ENCODE results near the gene PRKN. TPM values are rescaled to one million over a fixed set of nuclear protein-coding genes. Genes with fewer than 3 reads are reported as not detected.
A peak's percentile ranks its signal among the peaks of the same experiment; 100 is the strongest.

The PRKN gene
- total RNA-seq, 2 donors from 2014 or later: 6.7 to 8.2 TPM

DNA sequence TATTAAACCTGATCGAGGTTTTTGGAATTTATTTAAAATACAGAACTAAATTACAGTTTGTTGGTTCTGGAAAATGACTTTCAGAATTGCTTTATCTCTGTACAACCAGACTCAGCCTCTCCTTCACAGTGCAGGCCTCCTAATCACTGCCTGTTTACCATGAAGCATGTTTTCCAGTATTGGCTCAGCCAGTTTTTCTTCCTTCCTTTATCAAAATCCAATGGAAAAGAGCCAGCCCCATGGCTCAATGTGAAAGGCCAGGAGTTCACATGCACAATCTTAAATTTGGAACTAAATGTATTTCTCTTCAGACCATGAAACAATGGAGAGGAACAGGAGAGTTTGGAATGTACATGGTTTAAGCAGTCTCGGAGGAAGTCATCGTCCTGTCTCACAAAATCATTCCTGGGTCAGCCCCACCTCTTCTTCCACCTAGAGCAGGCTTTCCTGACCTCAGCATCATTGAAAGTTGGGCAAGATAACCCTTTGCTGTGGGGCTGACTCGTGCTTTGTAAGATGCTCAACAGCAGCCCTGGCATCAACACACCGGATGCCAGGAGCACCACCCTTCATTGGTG lies 772.8 kb downstream of the PRKN start:
- DNase-seq: peak in 3 of 4 donors; percentile 18 to 54 (median 45)
- Histone ChIP-seq H3K27ac (peak overlapping the region in 1 of 4 donors; percentile 9), H3K4me3 (no peak overlapping the region), H3K27me3 (no peaks in the 10 kb centered on the region), H3K9me3 (no peaks in the 10 kb centered on the region), H3K36me3 (replicated peaks in 1 of 2; ENCODE audit: insufficient read depth in 1 of 2, low read depth in 2 of 2) (no peaks in the 10 kb centered on the region), H3K4me1 (peaks cover 18% of the 10 kb centered on the region)
- intact Hi-C loops (cut with DNase I): no loop called here
- ATAC-seq: peak; percentile 35
- TF ChIP-seq CTCF (IDR thresholded peaks at IDR 0.05) (no peak), POLR2A (IDR thresholded peaks at IDR 0.05) (no peak)
- WGBS, 2 donors: 53 to 59% methylated on average over 5 of the region's 5 CpGs

GRCh38 chr6:161954077-161954476 lies 773.5 kb downstream of the PRKN start:
- no peak overlapping the region for H3K4me3 ChIP-seq
- DNase-seq (no peak), ATAC-seq (no peak)
- H3K27me3 ChIP-seq: no peaks in the 10 kb centered on the region
- H3K4me1 ChIP-seq: peaks cover 18% of the 10 kb centered on the region
- 81 to 85% methylated on average over 10 of the region's 10 CpGs for WGBS, 2 donors
- H3K36me3 ChIP-seq (replicated peaks in 1 of 2; ENCODE audit: insufficient read depth in 1 of 2, low read depth in 2 of 2): no peaks in the 10 kb centered on the region
- no peak overlapping the region for H3K27ac ChIP-seq
- intact Hi-C loops (cut with DNase I): no loop called here
- no peaks in the 10 kb centered on the region for H3K9me3 ChIP-seq
- TF ChIP-seq CTCF (IDR thresholded peaks at IDR 0.05) (no peak), POLR2A (IDR thresholded peaks at IDR 0.05) (no peak)

DNA sequence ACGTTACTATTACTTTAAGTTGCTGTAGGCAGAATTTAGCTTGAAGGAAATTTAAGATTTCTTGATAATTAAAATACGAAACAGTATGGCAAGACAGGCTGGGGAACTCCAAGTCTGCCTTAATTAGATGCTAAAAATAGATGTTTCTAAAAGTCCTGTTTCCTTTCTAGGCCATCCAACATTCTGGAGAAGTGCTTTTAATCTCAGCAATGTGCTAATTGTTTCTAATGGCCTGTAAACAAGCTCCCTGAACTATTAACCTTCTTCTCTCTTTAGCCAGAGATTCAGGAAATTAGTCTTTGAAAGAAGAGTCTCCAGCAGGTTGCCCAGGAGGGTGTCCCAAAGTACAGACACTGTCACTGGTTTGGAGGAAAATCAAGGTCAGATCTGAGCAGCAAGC lies 776.4 kb downstream of the PRKN start:
- 67 to 76% methylated on average over 2 of the region's 2 CpGs for WGBS, 2 donors
- intact Hi-C loops (cut with DNase I): no loop called here
- no peak for ATAC-seq

GRCh38 chr6:161949531-161949930 lies 778.0 kb downstream of the PRKN start:
- H3K27me3 ChIP-seq: no peaks in the 10 kb centered on the region
- WGBS, 2 donors: 81 to 100% methylated on average over 2 of the region's 2 CpGs
- peaks cover 2% of the 10 kb centered on the region for H3K4me1 ChIP-seq
- ATAC-seq (no peak), DNase-seq (no peak)
- TF ChIP-seq CTCF (IDR thresholded peaks at IDR 0.05) (no peak), POLR2A (IDR thresholded peaks at IDR 0.05) (no peak)
- H3K9me3 ChIP-seq: no peaks in the 10 kb centered on the region
- no peak overlapping the region for H3K27ac ChIP-seq
- H3K4me3 ChIP-seq: no peak overlapping the region
- intact Hi-C loops (cut with DNase I): no loop called here
- no peaks in the 10 kb centered on the region for H3K36me3 ChIP-seq (replicated peaks in 1 of 2; ENCODE audit: insufficient read depth in 1 of 2, low read depth in 2 of 2)

More for the DNA sequence above, 776.4 kb downstream of the PRKN start:
- DNase-seq: no peak
- H3K36me3 ChIP-seq (replicated peaks in 1 of 2; ENCODE audit: insufficient read depth in 1 of 2, low read depth in 2 of 2): no peaks in the 10 kb centered on the region
- H3K4me1 ChIP-seq: peaks cover 15% of the 10 kb centered on the region
- no peak for TF ChIP-seq CTCF (IDR thresholded peaks at IDR 0.05)
- no peak for TF ChIP-seq POLR2A (IDR thresholded peaks at IDR 0.05)
- no peak overlapping the region for H3K27ac ChIP-seq
- H3K4me3 ChIP-seq: no peak overlapping the region
- H3K9me3 ChIP-seq: no peaks in the 10 kb centered on the region
- H3K27me3 ChIP-seq: no peaks in the 10 kb centered on the region

DNA sequence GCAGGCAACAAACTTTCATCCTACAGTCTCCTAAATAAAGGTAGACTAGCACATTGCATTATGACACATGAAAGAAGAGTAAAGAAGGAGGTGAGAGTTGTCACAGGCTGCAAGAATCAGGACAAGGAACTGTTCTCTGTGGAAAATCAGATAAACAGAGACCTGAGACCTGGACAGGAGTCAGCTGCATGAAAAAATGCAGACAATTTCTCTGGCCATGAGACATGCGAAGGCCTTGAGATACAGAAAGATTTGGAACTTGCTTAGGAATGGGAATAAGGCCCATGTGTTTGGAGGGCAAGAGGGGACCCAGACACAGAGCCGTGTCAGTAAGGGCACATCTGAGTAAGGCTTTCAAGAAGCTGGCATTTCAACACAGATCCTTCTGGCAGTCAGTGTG lies 779.1 kb downstream of the PRKN start:
- 51 to 63% methylated on average over 2 of the region's 2 CpGs for WGBS, 2 donors
- no peaks in the 10 kb centered on the region for H3K36me3 ChIP-seq (replicated peaks in 1 of 2; ENCODE audit: insufficient read depth in 1 of 2, low read depth in 2 of 2)
- H3K9me3 ChIP-seq: no peaks in the 10 kb centered on the region
- no peak overlapping the region for H3K27ac ChIP-seq
- DNase-seq (no peak), ATAC-seq (no peak)
- no peaks in the 10 kb centered on the region for H3K27me3 ChIP-seq
- no peaks in the 10 kb centered on the region for H3K4me1 ChIP-seq
- H3K4me3 ChIP-seq: no peak overlapping the region
- TF ChIP-seq POLR2A (IDR thresholded peaks at IDR 0.05) (no peak), CTCF (IDR thresholded peaks at IDR 0.05) (no peak)
- intact Hi-C loops (cut with DNase I): no loop called here
